DND-41 (cell line): ENCODE data around the gene TTLL3.

Source experiments
- ATAC-seq: fragments of 200-7000 bp; cut with Tn5 transposase; 3 replicates; pipeline ENCODE4 v1.9.1; 2021; ENCODE audit warnings: low read depth; ENCODE audit not compliant: insufficient read depth
- DNase-seq: peaks from one replicate; pipeline ENCODE4 v3.0.0-alpha.2; 2020
- H2AFZ ChIP-seq: 2 replicates; pipeline ENCODE4 v1.6.0; 2012; ENCODE audit warnings: low read depth, low read length
- H3K27ac ChIP-seq: 2 replicates; pipeline ENCODE4 v1.5.1; 2012; ENCODE audit warnings: low read length, inconsistent platforms
- H3K27me3 ChIP-seq: fragments of 200-600 bp; sonication (generic); 2 replicates; pipeline ENCODE4 v1.6.0; 2012; ENCODE audit warnings: low read length, mild to moderate bottlenecking, inconsistent platforms; ENCODE audit not compliant: insufficient read depth, poor library complexity
- H3K36me3 ChIP-seq: 2 replicates; pipeline ENCODE4 v1.5.1; 2012; ENCODE audit warnings: low read length, inconsistent platforms; ENCODE audit not compliant: insufficient read depth
- H3K4me1 ChIP-seq: 2 replicates; pipeline ENCODE4 v1.5.1; 2012; ENCODE audit warnings: mild to moderate bottlenecking, low read length; ENCODE audit not compliant: insufficient read depth
- H3K4me2 ChIP-seq: 2 replicates; pipeline ENCODE4 v1.6.0; 2012; ENCODE audit warnings: mild to moderate bottlenecking, moderate library complexity, low read length, inconsistent platforms; ENCODE audit not compliant: insufficient read depth
- H3K4me3 ChIP-seq, 2 experiments: fragments of 200-600 bp in 1 of 2; shearing (Covaris generic) in 1 of 2; 2 replicates each; pipeline ENCODE4 v1.5.1; 2012 to 2016; ENCODE audit warnings: inconsistent platforms in 2 of 2, low read length in 2 of 2, mild to moderate bottlenecking in 2 of 2, low read depth in 1 of 2, moderate library complexity in 1 of 2
- H3K79me2 ChIP-seq: 2 replicates; pipeline ENCODE4 v1.6.0; 2012; ENCODE audit warnings: low read length, inconsistent platforms; ENCODE audit not compliant: insufficient read depth
- H3K9ac ChIP-seq: 2 replicates; pipeline ENCODE4 v1.6.0; 2012; ENCODE audit warnings: low read depth, mild to moderate bottlenecking, inconsistent platforms, low read length, moderate library complexity
- H3K9me3 ChIP-seq: 2 replicates; pipeline ENCODE4 v1.5.1; 2012; ENCODE audit warnings: low read length, moderate library complexity, mild to moderate bottlenecking, inconsistent platforms; ENCODE audit not compliant: insufficient read depth, severe bottlenecking
- H4K20me1 ChIP-seq: 2 replicates; pipeline ENCODE4 v1.6.0; 2012; ENCODE audit warnings: low read length; ENCODE audit not compliant: insufficient read depth
- EZH2 ChIP-seq: IDR thresholded peaks from 3 replicates; pipeline ENCODE4 v1.6.1; 2012; ENCODE audit warnings: borderline replicate concordance, low read depth, mild to moderate bottlenecking, moderate library complexity, low read length, inconsistent platforms; ENCODE audit not compliant: severe bottlenecking
- TF ChIP-seq, protein P1 (sequence below): IDR thresholded peaks from 2 replicates; pipeline ENCODE4 v1.5.1; 2012; ENCODE audit warnings: borderline replicate concordance, low read length, moderate library complexity, mild to moderate bottlenecking; ENCODE audit not compliant: poor library complexity, severe bottlenecking; ENCODE audit errors: extremely low read depth

Gene TTLL3

DNA sequence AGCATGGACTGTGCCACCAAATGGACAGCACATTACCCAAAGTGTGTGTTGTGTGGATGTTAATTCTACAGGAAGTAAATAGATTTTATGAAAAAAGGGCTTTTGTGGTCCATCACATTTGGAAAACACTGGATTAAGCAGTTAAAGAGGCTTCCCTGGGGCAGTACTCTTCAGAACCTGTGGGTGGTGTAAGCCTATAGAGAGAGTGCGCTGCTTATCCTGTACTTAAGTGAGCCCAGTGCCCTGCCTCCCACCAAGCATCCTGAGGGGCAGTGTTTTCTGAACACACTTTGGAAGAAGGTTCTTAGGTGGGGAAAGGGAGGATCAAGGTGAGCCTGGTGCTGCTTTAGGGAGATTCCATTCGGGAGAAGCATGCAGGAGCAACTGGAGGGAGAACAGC is 10.9 kb downstream of the TTLL3 start:
- H3K27me3 ChIP-seq, result no peaks in the 10 kb centered on the region
- no peaks in the 10 kb centered on the region for H3K9me3 ChIP-seq
- no peak overlapping the region for H3K4me3 ChIP-seq
- H3K79me2 ChIP-seq, result no peaks in the 10 kb centered on the region
- no peak overlapping the region for H3K9ac ChIP-seq
- no peak overlapping the region for H2AFZ ChIP-seq
- H3K4me2 ChIP-seq, result no peak overlapping the region
- peaks cover 42% of the 10 kb centered on the region for H3K36me3 ChIP-seq
- peak; percentile 63 for ATAC-seq
- no peaks in the 10 kb centered on the region for H4K20me1 ChIP-seq
- no peak overlapping the region for H3K27ac ChIP-seq
- DNase-seq, result no peak
- TF ChIP-seq, protein P1, sequence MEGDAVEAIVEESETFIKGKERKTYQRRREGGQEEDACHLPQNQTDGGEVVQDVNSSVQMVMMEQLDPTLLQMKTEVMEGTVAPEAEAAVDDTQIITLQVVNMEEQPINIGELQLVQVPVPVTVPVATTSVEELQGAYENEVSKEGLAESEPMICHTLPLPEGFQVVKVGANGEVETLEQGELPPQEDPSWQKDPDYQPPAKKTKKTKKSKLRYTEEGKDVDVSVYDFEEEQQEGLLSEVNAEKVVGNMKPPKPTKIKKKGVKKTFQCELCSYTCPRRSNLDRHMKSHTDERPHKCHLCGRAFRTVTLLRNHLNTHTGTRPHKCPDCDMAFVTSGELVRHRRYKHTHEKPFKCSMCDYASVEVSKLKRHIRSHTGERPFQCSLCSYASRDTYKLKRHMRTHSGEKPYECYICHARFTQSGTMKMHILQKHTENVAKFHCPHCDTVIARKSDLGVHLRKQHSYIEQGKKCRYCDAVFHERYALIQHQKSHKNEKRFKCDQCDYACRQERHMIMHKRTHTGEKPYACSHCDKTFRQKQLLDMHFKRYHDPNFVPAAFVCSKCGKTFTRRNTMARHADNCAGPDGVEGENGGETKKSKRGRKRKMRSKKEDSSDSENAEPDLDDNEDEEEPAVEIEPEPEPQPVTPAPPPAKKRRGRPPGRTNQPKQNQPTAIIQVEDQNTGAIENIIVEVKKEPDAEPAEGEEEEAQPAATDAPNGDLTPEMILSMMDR, result peak; percentile 40
- no peak for TF ChIP-seq EZH2
- H3K4me1 ChIP-seq, result no peaks in the 10 kb centered on the region

DNA sequence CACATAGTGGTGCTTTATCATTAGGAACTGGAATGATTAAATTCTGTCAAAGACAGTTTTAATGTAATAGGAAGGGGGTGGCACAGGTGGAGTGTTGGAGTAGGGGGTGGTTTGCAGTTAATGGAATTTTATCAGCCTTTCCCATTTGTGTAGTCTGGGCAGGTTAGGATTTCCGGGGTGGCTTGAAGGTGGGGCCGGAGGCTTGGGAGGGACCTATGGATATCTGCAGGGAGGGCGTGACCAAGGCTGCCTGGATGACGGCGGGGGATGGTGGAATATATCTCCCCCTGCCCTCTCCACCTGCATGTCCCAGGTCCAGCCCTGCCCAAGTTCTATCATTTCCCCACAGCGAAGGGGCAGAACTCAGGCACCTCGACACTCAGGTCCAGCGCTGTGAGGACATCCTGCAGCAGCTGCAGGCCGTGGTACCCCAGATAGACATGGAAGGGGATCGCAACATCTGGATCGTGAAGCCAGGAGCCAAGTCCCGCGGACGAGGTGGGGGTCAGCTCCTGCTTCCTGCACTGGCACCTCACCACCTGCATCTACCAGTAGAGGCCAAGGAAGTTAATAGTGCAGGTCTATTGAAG is 15.5 kb downstream of the TTLL3 start:
- Histone ChIP-seq H2AFZ (no peak overlapping the region), H3K36me3 (peaks cover 40% of the 10 kb centered on the region), H3K27me3 (no peaks in the 10 kb centered on the region), H3K4me1 (no peaks in the 10 kb centered on the region), H3K4me2 (no peak overlapping the region), H3K9me3 (no peaks in the 10 kb centered on the region), H4K20me1 (0 out of 2 replicates have a peak, but pooled peaks cover 4% of the 10 kb centered on the region), H3K79me2 (no peaks in the 10 kb centered on the region), H3K4me3 (no peak overlapping the region), H3K27ac (no peak overlapping the region), H3K9ac (no peak overlapping the region)
- ATAC-seq (no peak), DNase-seq (no peak)
- no peak for TF ChIP-seq EZH2
- TF ChIP-seq, protein P1, result no peak

DNA sequence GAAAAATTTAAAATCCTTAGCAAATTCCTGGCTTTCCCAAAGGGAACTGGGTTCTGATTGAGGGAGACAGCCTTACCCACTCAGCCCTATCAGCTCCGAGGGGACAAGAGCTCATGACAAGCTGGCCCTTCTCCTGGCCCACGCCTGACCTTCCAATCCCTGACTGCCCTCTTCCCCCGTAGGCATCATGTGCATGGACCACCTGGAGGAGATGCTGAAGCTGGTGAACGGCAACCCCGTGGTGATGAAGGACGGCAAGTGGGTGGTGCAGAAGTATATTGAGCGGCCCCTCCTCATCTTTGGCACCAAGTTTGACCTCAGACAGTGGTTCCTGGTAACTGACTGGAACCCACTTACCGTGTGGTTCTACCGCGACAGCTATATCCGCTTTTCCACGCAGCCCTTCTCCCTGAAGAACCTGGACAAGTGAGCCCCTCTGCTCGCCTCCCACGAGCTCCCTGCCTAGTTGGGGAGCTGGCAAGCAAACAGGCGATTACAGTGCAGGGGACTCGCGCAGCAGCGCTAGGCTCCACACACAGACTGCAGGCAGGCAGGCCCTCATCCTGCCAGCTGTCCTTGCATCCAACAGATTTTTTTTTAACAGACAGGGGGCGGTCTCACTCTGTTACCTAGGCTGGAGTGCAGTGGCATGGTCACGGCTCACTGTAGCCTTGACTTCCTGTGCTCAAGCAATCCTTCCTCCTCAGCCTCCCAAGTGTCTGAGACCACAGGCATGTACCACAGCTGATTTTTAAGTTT is 16.9 kb downstream of the TTLL3 start:
- no peaks in the 10 kb centered on the region for H3K27me3 ChIP-seq
- ATAC-seq, result peak; percentile 79
- H2AFZ ChIP-seq, result no peak overlapping the region
- TF ChIP-seq EZH2, result no peak
- TF ChIP-seq, protein P1, result peak; percentile 51
- H3K4me3 ChIP-seq, result no peak overlapping the region
- no peaks in the 10 kb centered on the region for H3K9me3 ChIP-seq
- 0 out of 2 replicates have a peak, but pooled peaks cover 4% of the 10 kb centered on the region for H4K20me1 ChIP-seq
- H3K4me1 ChIP-seq, result no peaks in the 10 kb centered on the region
- H3K79me2 ChIP-seq, result no peaks in the 10 kb centered on the region
- H3K36me3 ChIP-seq, result peaks cover 40% of the 10 kb centered on the region
- no peak overlapping the region for H3K4me2 ChIP-seq
- H3K27ac ChIP-seq, result peak overlapping the region; percentile 16; the same call in 1 of the 2 replicates
- H3K9ac ChIP-seq, result no peak overlapping the region
- peak; percentile 50 for DNase-seq
